Measurements from ENCODE around the gene WDR43. TPM values are rescaled to one million over a fixed set of nuclear protein-coding genes. Genes with fewer than 3 reads are reported as not detected.

WDR43 gene
- polyA plus RNA-seq, 1 donor from 2014 or later, result 24.4 TPM

DNA sequence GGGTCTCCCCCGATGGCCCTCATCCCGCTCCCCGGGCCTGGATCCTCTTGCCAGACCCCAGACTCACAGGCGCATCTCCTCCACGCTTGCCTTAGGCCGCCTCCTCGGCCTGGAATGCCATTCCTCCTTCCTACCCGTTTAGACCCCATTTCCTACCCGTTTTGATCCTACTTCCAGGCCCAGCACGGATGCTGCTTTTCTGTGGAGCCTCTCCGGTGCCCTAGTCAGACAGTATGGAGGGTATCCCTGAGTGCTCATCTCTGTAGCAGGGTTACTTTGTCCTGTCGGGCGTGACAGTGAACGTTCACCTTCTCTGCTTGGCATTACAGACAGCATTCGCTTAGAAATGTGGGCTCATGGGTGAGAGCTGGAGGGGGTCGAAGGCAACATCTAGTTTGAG is 96.0 kb downstream of the WDR43 start:
- Histone ChIP-seq H4K20me1 (ENCODE audit: insufficient read depth) (no peaks in the 10 kb centered on the region), H3F3A (ENCODE audit: insufficient read depth, low read length, poor library complexity, severe bottlenecking) (no peaks in the 10 kb centered on the region), H3K27ac (ENCODE audit: low read length) (no peak overlapping the region), H2AFZ (ENCODE audit: low read depth, low read length) (no peak overlapping the region), H3K9me2 (ENCODE audit: insufficient read depth, low read length) (no peaks in the 10 kb centered on the region), H3K36me3 (ENCODE audit: insufficient read depth, low read length) (no peaks in the 10 kb centered on the region), H3K79me2 (replicated peaks; ENCODE audit: insufficient read depth, low read length) (no peaks in the 10 kb centered on the region), H3K9me3 (ENCODE audit: low read length) (no peaks in the 10 kb centered on the region), H3K4me3 (ENCODE audit: low read length) (no peak overlapping the region), H3K9ac (ENCODE audit: low read length) (no peak overlapping the region), H3K4me2 (ENCODE audit: low read length) (no peak overlapping the region), H3K27me3 (ENCODE audit: insufficient read depth, low read depth, low read length) (no peaks in the 10 kb centered on the region)
- TF ChIP-seq POLR2AphosphoS5 (IDR thresholded peaks at IDR 0.05), result no peak

DNA sequence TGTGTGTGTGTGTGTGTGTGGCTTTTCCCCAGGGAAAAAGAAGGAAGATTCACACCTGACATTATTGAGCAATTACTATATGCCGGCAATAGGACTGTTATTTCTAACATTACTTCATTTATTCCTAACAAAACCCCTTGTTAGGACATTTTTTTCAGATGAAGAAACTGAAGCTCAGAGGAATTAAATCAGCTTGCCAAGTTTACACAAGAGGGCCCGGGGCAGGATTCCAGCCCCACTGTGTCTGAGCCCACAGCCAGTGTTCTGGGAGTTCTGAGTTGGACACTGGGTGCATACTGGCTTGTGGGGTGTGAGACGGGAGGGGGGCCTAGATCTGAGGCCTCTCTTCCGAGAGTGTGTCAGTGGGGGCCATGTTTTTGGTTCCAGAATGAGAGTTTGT is 96.6 kb downstream of the WDR43 start:
- no peaks in the 10 kb centered on the region for H3K36me3 ChIP-seq (ENCODE audit: insufficient read depth, low read length)
- no peaks in the 10 kb centered on the region for H3F3A ChIP-seq (ENCODE audit: insufficient read depth, low read length, poor library complexity, severe bottlenecking)
- no peaks in the 10 kb centered on the region for H3K27me3 ChIP-seq (ENCODE audit: insufficient read depth, low read depth, low read length)
- no peak overlapping the region for H3K4me3 ChIP-seq (ENCODE audit: low read length)
- no peak overlapping the region for H3K9ac ChIP-seq (ENCODE audit: low read length)
- H3K9me2 ChIP-seq (ENCODE audit: insufficient read depth, low read length), result no peaks in the 10 kb centered on the region
- no peak overlapping the region for H2AFZ ChIP-seq (ENCODE audit: low read depth, low read length)
- no peak overlapping the region for H3K4me2 ChIP-seq (ENCODE audit: low read length)
- H4K20me1 ChIP-seq (ENCODE audit: insufficient read depth), result no peaks in the 10 kb centered on the region
- H3K9me3 ChIP-seq (ENCODE audit: low read length), result no peaks in the 10 kb centered on the region
- TF ChIP-seq, protein P1, sequence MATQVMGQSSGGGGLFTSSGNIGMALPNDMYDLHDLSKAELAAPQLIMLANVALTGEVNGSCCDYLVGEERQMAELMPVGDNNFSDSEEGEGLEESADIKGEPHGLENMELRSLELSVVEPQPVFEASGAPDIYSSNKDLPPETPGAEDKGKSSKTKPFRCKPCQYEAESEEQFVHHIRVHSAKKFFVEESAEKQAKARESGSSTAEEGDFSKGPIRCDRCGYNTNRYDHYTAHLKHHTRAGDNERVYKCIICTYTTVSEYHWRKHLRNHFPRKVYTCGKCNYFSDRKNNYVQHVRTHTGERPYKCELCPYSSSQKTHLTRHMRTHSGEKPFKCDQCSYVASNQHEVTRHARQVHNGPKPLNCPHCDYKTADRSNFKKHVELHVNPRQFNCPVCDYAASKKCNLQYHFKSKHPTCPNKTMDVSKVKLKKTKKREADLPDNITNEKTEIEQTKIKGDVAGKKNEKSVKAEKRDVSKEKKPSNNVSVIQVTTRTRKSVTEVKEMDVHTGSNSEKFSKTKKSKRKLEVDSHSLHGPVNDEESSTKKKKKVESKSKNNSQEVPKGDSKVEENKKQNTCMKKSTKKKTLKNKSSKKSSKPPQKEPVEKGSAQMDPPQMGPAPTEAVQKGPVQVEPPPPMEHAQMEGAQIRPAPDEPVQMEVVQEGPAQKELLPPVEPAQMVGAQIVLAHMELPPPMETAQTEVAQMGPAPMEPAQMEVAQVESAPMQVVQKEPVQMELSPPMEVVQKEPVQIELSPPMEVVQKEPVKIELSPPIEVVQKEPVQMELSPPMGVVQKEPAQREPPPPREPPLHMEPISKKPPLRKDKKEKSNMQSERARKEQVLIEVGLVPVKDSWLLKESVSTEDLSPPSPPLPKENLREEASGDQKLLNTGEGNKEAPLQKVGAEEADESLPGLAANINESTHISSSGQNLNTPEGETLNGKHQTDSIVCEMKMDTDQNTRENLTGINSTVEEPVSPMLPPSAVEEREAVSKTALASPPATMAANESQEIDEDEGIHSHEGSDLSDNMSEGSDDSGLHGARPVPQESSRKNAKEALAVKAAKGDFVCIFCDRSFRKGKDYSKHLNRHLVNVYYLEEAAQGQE (IDR thresholded peaks at IDR 0.05; ENCODE audit: borderline replicate concordance), result no peak
- no peak for TF ChIP-seq MXI1 (conservative IDR thresholded peaks at IDR 0.05; ENCODE audit: poor library complexity, severe bottlenecking)
- TF ChIP-seq, protein P2, sequence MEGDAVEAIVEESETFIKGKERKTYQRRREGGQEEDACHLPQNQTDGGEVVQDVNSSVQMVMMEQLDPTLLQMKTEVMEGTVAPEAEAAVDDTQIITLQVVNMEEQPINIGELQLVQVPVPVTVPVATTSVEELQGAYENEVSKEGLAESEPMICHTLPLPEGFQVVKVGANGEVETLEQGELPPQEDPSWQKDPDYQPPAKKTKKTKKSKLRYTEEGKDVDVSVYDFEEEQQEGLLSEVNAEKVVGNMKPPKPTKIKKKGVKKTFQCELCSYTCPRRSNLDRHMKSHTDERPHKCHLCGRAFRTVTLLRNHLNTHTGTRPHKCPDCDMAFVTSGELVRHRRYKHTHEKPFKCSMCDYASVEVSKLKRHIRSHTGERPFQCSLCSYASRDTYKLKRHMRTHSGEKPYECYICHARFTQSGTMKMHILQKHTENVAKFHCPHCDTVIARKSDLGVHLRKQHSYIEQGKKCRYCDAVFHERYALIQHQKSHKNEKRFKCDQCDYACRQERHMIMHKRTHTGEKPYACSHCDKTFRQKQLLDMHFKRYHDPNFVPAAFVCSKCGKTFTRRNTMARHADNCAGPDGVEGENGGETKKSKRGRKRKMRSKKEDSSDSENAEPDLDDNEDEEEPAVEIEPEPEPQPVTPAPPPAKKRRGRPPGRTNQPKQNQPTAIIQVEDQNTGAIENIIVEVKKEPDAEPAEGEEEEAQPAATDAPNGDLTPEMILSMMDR (IDR thresholded peaks at IDR 0.05; ENCODE audit: poor library complexity, severe bottlenecking), result no peak
- TF ChIP-seq TAF1 (IDR thresholded peaks at IDR 0.05; ENCODE audit: low read depth), result no peak
- TF ChIP-seq POLR2AphosphoS5 (IDR thresholded peaks at IDR 0.05), result no peak
- no peak for TF ChIP-seq RAD21 (conservative IDR thresholded peaks at IDR 0.05)
- no peaks in the 10 kb centered on the region for H3K79me2 ChIP-seq (replicated peaks; ENCODE audit: insufficient read depth, low read length)
- no peak overlapping the region for H3K27ac ChIP-seq (ENCODE audit: low read length)

DNA sequence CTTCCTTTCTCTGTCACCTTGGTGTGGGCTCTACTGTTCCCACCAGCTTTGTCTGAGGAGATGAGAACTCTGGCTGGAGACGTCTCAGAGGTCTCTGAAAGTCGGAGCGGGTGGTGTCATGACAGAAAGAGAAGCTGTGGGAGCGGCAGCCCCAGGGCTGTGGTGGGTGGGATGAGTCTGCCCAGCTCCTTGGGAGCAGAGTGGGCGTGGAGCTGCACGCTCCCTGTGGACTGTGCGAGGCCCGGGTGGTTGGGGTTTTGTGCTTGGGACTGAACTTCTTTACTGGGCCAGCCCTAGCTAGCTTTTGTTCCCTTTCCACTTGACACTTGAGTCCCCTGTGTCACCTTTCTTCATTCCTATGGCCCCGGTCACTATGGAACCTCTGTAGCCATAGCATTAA is 97.0 kb downstream of the WDR43 start:
- H3K27me3 ChIP-seq (ENCODE audit: insufficient read depth, low read depth, low read length), result no peaks in the 10 kb centered on the region
- H3K9ac ChIP-seq (ENCODE audit: low read length), result no peak overlapping the region
- H2AFZ ChIP-seq (ENCODE audit: low read depth, low read length), result no peak overlapping the region
- H3K9me2 ChIP-seq (ENCODE audit: insufficient read depth, low read length), result no peaks in the 10 kb centered on the region
- H3K9me3 ChIP-seq (ENCODE audit: low read length), result no peaks in the 10 kb centered on the region
- no peaks in the 10 kb centered on the region for H3F3A ChIP-seq (ENCODE audit: insufficient read depth, low read length, poor library complexity, severe bottlenecking)
- TF ChIP-seq, protein P2 (IDR thresholded peaks at IDR 0.05; ENCODE audit: poor library complexity, severe bottlenecking), result no peak
- TF ChIP-seq EP300 (conservative IDR thresholded peaks at IDR 0.05; ENCODE audit: poor library complexity, severe bottlenecking), result no peak
- TF ChIP-seq, protein P1 (IDR thresholded peaks at IDR 0.05; ENCODE audit: borderline replicate concordance), result no peak
- TF ChIP-seq POLR2AphosphoS5 (IDR thresholded peaks at IDR 0.05), result no peak
- TF ChIP-seq RAD21 (conservative IDR thresholded peaks at IDR 0.05), result no peak
- TF ChIP-seq MXI1 (conservative IDR thresholded peaks at IDR 0.05; ENCODE audit: poor library complexity, severe bottlenecking), result no peak
- TF ChIP-seq TAF1 (IDR thresholded peaks at IDR 0.05; ENCODE audit: low read depth), result no peak
- no peak for TF ChIP-seq SMC3 (conservative IDR thresholded peaks at IDR 0.05; ENCODE audit: poor library complexity)
- no peak overlapping the region for H3K4me2 ChIP-seq (ENCODE audit: low read length)
- H3K4me3 ChIP-seq (ENCODE audit: low read length), result no peak overlapping the region
- no peaks in the 10 kb centered on the region for H3K79me2 ChIP-seq (replicated peaks; ENCODE audit: insufficient read depth, low read length)
- H3K36me3 ChIP-seq (ENCODE audit: insufficient read depth, low read length), result no peaks in the 10 kb centered on the region
- no peak overlapping the region for H3K27ac ChIP-seq (ENCODE audit: low read length)
- H4K20me1 ChIP-seq (ENCODE audit: insufficient read depth), result no peaks in the 10 kb centered on the region
